Erythroblast (primary cell): ENCODE data around the gene FKBP9.

Experiments used
- GATA1 ChIP-seq: IDR thresholded peaks from 2 replicates; pipeline ENCODE4 v1.6.1; 2011; ENCODE audit warnings: low read depth, mild to moderate bottlenecking, control low read depth, low read length, moderate library complexity
- POLR2A ChIP-seq: IDR thresholded peaks from 2 replicates; pipeline ENCODE4 v1.6.1; 2011; ENCODE audit warnings: mild to moderate bottlenecking, low read length

- TF ChIP-seq POLR2A, result no peak
- no peak for TF ChIP-seq GATA1
Measured at GRCh38 chr7:32910195-32910594, 47.0 kb upstream of the FKBP9 start.
